GM18517 (cell line): Measurements from ENCODE around the gene CD27.
"Not testable (repeated sequence)": the region's sequence is repeated elsewhere in the genome, so short reads cannot be mapped to it uniquely, and the experiment has no call there.

Source experiments
- ATAC-seq: cut with Tn5 transposase; IDR thresholded peaks from one replicate; pipeline ENCODE4 v1.9.1; 2021; ENCODE audit warnings: mild to moderate bottlenecking, moderate library complexity; ENCODE audit not compliant: unreplicated experiment

Gene CD27

GRCh38 chr12:6478416-6478815, 33.7 kb downstream of the CD27 start:
- no peak for ATAC-seq

- ATAC-seq, result no peak
These were observed 43.5 kb downstream of the CD27 start for GRCh38 chr12:6488240-6488639.

- no peak for ATAC-seq
These were observed 44.7 kb downstream of the CD27 start for GRCh38 chr12:6489449-6489848.

GRCh38 chr12:6490673-6491072, 45.9 kb downstream of the CD27 start:
- not testable (repeated sequence) for ATAC-seq

- ATAC-seq, result peak; percentile 52
These were observed 48.2 kb downstream of the CD27 start, which contains the start of gene MRPL51 for GRCh38 chr12:6492838-6493496. TSS of gene MRPL51 (minus strand) at chr12:6493262. CDS start at chr12:6493136, 126 bp downstream.

- ATAC-seq, result peak; percentile 86
These were observed 48.9 kb downstream of the CD27 start, which contains the start of gene NCAPD2 for GRCh38 chr12:6493497-6494257. TSS of gene NCAPD2 (plus strand) at chr12:6494102. CDS start at chr12:6495099, 997 bp downstream.

- no peak for ATAC-seq
These were observed 49.5 kb downstream of the CD27 start for GRCh38 chr12:6494258-6494743.

- no peak for ATAC-seq
These were observed 50.2 kb downstream of the CD27 start for GRCh38 chr12:6494968-6495367.

GRCh38 chr12:6497291-6497690, 52.5 kb downstream of the CD27 start:
- not testable (repeated sequence) for ATAC-seq

- no peak for ATAC-seq
These were observed 55.7 kb downstream of the CD27 start for GRCh38 chr12:6500466-6500865.
